GM18907 (cell line): ENCODE data around the gene LRFN4.

Experiments used
- ATAC-seq: cut with Tn5 transposase; IDR thresholded peaks from one replicate; pipeline ENCODE4 v1.9.1; 2021; ENCODE audit warnings: mild to moderate bottlenecking, moderate library complexity; ENCODE audit not compliant: unreplicated experiment

LRFN4 gene

DNA sequence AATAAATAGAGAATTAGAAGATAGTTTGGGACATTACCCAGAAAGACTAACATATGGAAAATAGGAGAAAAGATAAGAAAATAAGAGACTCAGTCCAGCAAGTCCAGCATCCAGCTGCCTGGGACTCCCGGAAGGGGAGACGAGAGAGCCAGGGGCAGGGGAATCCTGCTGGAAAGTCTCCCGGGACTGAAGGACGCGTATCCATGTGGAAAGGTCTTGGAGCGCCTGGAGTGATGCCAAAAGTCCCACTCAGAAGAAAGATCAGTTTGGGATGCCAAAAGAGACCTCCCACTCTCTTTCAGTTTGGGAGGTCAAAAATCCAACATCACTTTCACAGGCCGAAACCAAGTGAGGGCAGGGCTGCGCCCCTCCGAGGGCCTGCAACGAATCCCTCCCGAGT, 30.7 kb downstream of the LRFN4 start:
- ATAC-seq, result no peak

DNA sequence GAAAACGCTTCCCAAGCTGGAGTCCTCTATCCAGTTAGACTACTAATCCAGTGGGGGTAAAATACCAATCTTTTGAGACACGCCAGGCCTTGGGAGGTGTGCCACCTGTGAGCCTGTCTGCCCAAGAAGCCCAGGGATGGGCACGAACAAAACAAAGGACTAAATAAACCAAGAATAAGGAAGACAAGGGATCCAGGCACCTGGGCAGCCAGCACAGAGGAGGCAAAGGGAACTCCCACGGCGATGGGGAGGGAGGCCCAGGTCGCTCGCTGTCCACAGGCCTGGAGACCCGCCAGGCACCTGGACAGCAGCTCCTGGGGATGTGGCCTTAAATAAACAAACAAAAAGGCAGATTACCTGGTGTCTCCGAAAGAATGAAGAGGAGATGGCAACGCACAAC, 31.4 kb downstream of the LRFN4 start:
- ATAC-seq, result no peak

DNA sequence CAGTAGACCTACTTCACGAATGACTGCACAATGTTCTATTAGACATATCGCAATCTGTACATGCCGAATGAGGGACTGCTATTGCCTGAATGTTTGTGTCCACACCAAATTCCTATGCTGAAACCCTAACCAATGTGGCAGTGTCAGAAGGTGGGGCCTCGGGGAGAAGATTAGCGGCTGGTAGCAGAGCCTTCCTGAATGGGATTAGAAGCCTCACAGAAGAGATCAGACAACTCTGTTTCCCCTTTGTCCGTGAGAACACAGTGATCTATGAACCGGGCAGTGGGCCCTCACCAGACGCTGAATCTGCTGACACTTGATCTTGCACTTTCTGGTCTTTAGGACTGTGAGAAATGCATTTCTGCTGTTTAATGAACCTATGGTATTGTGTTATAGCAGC, 33.1 kb downstream of the LRFN4 start:
- ATAC-seq, result no peak

DNA sequence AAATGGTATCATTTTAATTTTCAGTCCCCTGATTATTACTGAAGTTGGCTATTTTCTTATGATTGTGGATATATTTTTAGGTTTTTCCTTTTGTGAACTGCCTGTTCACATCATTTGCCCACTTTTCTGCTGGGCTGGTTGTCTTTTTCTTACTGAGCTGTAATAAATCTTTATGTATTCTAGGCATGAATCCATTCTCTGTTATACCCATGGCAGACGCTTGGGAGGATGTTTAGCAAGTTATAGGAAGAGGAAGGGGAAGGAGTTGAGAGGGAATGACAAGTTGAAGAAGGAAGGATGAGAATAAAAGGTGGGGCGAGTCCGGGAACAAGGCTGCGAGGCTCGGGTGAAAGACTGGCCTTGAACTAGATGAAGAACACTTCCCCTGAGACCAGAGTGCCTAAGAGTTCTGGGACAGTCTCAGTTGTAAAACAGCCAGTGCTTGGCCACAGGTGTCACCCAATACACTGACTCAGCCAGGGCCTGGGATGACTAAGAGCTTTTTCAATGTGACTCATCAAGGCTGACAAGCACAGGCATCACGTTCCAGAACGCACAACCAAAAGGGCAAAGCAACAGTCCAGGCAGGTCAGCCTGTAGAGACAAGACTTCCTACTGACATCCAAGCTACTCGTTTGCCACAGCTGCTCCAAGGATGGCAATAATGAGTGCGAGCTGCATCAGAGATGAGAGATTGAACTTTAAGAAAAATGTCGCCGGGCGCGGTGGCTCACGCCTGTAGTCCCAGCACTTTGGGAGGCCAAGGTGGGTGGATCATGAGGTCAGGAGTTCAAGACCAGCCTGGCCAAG, 35.2 kb downstream of the LRFN4 start:
- peak; percentile 78 for ATAC-seq

DNA sequence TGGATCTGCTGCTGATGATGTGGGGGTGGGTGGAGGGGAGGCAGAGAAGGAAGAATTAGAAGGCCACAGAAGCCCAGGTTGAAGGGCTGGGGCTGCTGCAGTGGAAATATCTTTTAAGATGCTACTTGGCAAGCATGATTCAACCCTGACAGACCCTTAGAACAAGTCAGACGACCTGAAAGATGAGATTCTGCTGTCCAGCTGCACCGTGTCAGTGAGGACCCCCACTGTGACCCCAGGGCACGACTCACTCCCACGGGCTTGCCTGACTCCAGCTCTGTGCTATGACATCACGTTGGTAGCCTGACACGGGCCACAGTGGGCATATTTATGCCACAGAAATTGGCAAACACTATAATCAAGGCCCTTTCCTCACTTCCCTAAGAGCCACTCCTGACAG, 36.0 kb downstream of the LRFN4 start:
- no peak for ATAC-seq

DNA sequence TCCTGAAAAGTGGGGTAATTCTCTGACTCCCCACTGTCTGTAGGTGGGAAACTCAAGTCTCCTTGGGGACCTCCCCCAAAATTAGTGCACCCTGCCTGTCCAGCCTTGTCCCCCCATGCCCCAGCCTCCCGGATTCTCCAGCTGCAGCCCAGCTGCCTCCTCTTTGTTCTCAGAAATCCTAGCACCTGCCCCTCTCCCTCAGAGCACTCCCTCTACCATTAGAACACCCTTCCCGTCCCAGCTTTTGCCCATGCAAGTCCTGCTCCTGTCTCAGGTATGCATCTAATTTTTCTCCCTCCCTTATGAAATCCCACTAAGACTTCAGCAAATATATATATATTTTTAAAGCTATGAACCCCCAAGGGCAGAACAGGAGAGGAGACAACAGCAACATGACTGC, 37.3 kb downstream of the LRFN4 start:
- ATAC-seq, result no peak

DNA sequence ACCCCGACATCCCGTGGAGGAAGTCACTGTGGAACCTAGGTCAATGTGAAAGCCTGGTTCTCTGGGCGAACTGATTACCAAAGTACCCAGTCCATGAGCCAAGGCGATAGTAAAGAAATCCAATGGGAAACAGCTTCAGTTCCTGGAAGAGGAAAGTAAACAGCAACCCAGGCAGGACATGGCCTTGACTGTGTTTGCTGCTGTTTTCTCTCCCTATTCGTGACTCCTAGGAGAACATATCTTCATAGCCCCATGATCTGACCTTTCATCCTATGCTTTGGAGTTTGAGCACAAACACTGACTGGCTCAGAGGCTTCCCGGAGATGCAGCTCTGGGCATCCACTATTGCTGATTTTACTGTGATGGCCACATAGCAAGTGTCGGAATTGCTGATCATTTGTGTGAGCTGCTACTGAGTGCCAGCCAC, 45.1 kb downstream of the LRFN4 start:
- ATAC-seq, result no peak

DNA sequence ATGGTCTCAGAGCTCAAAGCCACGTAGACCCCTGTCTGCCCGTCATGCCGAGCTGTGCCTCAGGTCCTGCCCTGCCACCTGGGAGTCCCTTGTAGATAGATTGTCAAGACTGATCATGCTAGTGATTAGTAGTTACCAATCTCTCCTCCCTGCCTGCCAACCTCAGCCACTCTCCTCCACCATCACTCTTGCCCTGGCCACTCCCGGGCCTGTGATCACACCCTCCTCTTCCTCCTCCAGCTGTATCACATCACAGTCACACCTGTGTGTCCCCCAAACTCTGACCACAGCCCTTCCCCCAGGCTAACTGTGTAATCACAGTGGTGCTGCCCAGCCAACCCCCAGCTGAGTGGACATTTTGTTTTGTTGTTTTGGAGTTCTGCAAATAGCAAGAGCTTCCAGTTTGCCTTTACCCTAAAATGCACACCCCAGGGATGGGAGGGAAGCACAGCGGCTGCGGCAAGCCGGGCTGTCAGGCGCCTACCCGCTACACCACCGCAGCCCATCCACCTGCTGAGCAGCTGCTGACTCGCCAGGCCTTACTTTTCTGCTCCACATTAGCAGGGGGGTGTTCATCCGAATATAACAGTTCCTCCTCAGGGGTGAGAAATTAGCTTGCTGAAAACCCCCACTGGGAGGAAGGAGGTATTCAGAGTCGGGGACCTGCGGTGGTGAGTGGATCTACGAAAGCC, 45.8 kb downstream of the LRFN4 start:
- ATAC-seq, result no peak

DNA sequence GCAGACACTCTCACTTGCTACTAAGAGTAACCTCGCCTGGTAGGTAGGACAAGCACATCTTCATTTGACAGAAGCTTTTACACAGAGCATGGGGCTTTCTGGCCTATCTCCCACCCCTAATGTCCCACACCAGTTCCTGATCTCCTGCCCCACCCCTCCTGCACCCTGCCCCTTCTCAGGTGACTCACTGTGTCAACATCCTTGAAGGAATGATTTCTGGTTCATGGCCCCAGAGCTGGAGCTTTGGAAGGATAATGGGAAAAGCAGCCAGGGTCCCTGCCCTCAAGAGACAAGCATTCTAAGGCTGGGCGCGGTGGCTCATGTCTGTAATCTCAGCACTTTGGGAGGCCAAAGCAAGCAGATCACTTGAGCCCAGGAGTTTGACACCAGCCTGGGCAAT, 47.2 kb downstream of the LRFN4 start:
- no peak for ATAC-seq

DNA sequence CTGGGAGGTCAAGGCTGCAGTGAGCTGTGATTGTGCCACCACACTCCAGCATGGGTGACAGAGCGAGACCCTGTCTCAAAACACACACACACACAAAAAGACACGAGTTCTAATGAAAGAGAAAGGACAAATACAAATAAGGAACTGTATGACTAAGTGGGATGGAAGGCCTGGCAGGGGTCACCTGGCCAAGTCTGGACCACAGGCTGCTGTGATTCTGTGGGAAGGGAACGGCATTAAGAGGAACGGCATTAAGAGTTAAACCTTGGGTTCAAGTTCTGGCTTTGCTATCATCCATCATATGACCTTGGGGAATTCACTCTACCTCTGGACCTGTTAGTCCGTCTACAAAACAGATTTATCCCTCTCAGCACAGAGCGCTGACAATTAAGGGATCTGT, 47.7 kb downstream of the LRFN4 start:
- no peak for ATAC-seq

DNA sequence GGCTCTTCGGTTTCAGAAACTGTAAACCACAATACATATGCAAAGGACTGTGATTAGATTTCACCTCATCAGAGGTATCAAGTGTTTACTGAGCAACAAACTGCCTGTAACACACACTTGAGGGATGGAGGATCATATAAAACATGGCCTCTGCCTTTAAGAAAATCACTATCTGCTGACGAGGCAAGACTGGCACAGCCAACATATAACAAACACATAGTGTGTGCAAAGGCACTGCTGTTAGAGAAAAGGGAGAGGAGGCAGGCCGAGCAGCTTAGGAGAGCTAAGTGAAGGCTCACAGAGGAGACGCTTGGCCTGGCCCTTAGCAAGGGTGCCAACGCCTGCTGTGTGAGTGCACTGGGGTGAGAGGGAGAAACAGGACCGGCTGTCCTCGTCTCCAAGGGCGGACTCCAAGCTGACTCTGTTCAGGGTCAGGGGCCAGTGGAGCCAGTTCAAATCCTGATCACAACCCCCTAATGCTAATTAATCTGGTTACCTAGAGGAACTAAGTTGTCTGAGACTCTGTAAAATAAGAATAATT, 48.2 kb downstream of the LRFN4 start:
- ATAC-seq, result no peak

DNA sequence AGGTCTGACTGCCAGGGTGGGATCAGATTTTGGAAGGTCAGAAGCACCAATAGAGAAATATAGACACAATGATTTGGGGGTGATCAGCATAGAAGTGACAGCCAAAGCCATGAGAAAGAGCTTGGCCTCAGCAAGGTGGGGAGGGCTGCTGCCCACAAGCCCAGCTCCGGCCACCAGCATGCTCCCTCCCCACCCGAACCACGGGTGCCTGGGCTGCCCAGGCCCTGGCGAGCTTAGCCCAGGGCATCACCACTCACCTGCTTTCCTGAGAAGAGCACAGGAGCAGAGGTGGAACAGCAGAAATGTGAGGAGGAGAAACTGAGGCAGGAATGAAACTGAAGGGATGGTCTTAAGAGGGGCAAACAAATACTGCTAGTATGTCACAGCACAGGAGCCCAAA, 48.8 kb downstream of the LRFN4 start:
- ATAC-seq, result no peak

DNA sequence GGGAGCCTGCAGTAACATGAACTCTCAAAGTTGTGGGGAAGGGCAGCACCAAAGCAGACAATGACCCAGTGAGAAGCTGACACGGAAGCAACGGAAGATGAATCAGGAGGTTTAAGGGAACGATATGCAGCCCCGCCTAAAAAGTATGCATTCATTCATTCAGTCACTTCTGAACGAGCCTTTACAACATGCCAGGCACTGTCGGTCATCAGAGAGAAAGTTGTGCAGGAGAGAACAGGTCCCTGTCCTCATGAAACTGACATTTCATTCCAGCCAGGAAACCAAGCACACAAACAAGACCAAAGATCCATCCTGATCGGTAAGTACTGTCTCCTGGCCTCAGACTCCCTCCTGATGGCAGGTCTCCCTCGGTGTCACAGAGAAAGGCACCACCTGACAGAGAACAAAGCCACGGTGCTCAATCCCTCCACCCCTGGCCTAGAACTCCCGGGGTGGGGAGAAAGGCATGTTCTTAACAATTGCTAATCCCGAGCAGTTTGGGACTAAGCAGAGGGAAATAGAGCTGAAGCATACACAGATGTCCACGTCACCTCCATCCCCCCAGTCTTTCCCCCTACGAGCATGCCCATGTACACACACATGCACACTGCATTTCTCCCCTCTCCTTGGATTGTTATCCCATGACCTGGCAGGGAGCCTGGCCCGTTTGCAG, 49.3 kb downstream of the LRFN4 start:
- ATAC-seq, result no peak

DNA sequence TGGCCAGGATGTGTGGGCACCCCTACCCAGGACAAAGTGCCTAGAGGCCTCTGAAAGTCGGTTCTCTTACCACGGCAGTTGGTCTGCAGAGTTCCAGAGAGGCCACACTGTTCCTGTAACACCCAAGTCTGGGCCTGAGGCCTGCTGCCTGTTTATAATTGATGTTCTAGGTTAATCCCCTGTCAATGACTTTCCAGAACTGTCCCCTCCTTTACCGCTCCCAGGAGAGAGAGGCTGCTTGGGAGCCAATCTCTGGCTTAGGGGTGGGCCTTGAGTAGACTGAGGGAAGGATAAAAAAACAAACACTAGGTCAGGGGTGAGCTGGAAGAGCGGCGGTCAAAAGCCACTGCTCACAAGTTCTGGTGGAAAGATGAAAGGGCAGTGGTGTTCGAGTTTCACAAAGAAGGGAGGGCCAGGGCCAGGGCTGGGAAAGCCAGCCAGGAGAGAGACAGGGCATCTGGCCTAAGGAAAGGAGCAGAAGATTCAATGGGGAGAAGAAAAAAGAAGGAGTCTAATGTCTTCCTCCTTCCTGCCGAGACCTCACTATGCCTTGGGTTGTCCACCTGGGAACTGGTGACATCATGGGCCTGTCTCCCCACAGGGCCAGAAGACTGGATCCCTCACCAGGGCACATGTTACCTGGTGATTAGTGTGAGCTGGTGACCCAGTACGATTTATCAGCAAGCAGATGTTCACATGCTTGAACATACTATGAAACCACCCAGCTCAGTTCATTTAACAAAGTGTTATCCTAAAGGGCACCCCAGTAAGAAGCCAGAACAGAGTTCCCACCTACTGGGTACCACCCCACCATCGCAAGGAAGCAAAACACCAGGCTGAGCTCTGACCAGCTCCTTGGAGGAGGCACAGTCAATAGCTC, 51.1 kb downstream of the LRFN4 start:
- no peak for ATAC-seq

DNA sequence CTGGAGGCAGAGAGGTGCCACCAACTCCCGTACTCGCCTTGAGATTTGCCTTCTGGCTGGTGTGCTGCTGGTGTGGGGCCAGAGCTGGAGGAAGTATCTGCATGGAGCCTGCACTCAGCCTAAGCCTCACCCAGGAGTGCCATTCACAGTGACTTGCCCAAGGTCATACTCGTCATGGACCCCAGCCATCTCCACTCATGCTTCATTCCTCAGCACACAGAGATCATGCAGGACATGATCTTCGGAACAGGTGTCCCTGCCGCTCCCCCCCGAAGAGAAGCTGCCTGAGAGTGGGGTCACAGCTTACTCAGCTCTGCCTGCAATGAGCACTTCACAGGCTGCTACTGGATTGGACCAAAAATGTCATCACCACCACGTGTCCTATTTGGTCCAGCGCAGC, 52.3 kb downstream of the LRFN4 start:
- ATAC-seq, result no peak

DNA sequence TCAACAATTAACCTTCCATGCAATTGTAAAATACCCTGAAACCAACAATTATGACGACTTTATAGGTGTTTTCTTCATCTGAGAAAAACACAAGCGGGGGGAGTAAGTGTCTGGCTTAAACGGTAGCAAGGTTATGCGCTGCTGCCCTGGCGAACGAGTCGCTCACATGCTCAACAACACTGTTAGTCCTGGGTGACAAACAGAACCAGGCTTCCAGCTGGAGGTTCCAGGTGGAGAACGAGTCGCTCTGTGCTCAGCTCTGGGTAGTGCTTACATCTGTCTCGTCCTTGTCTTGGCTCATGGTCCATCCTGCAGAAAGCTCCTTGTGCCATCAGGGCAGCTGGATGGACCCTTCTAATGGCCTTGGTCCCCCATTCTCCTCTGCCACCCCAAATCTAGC, 53.2 kb downstream of the LRFN4 start:
- ATAC-seq, result no peak
